T-helper 2 cell treated with Interferon-gamma antibody and Interleukin-4, amounts not matched to agents 5 μg/mL and 100 μg/mL, for 36 hours (primary cell): ENCODE measurements around the gene BRD3.

ENCODE experiments used
- DNase-seq: peaks from one replicate; pipeline ENCODE4 v3.0.0; 2021; ENCODE audit warnings: low spot score
- H3K27ac Mint-ChIP-seq: one replicate; pipeline ENCODE4 v1.8.0; 2021; ENCODE audit warnings: mild to moderate bottlenecking, mixed read lengths
- H3K27me3 Mint-ChIP-seq: one replicate; pipeline ENCODE4 v1.8.0; 2021; ENCODE audit warnings: low read depth, mixed read lengths
- H3K36me3 Mint-ChIP-seq: one replicate; pipeline ENCODE4 v1.8.0; 2021; ENCODE audit warnings: low read depth, mixed read lengths
- H3K4me1 Mint-ChIP-seq: one replicate; pipeline ENCODE4 v1.8.0; 2021; ENCODE audit warnings: low read depth, mixed read lengths
- H3K4me3 Mint-ChIP-seq: one replicate; pipeline ENCODE4 v1.8.0; 2022; ENCODE audit warnings: mild to moderate bottlenecking, moderate library complexity, mixed read lengths
- H3K9me3 Mint-ChIP-seq: one replicate; pipeline ENCODE4 v1.8.0; 2021; ENCODE audit warnings: mixed read lengths

Gene BRD3

DNA sequence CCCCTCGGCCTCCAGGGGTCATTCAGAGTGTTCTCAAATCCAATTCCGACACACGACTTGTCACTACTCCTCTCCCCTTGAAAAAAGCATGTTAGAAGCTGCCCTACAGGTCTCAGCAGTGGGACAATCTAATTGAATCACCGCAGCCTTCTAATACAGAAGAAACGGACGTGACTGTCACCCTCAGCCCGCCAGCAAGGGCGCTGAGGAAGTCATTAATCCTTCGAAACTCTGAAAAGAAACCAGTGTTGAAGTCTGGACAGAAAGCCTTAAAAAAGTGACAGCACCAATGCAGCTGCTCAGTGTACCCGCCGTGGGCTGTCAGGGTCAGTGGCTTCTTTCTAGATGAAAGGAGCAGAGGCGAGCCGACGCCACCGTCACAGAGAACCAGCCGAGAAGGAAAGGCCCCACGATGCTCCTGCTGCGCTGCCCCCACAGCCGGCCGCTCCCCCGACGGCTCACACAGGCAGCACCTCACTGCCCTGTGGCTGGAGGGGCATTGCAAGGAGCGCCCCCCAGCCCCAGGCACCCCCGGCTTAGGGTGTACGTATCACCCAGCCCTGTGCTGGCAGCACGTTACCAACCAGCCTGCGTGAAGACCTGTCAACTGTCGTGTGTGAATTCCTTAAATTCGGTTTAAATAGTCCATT is 36.9 kb downstream of the BRD3 start:
- Mint-ChIP-seq H3K27ac (no peak overlapping the region), H3K4me3 (no peak overlapping the region), H3K9me3 (no peaks in the 10 kb centered on the region), H3K36me3 (peaks cover 14% of the 10 kb centered on the region), H3K27me3 (no peaks in the 10 kb centered on the region), H3K4me1 (peaks cover 5% of the 10 kb centered on the region)
- DNase-seq: no peak

GRCh38 chr9:134029248-134030226 is 38.3 kb downstream of the BRD3 start:
- Mint-ChIP-seq H3K4me3 (no peak overlapping the region), H3K9me3 (no peaks in the 10 kb centered on the region), H3K4me1 (peaks cover 6% of the 10 kb centered on the region), H3K27ac (no peak overlapping the region), H3K36me3 (peaks cover 7% of the 10 kb centered on the region), H3K27me3 (no peaks in the 10 kb centered on the region)
- no peak for DNase-seq

GRCh38 chr9:134028575-134029247 is 39.1 kb downstream of the BRD3 start:
- H3K36me3 Mint-ChIP-seq: peaks cover 7% of the 10 kb centered on the region
- H3K27me3 Mint-ChIP-seq: no peaks in the 10 kb centered on the region
- H3K4me1 Mint-ChIP-seq: peaks cover 9% of the 10 kb centered on the region
- no peaks in the 10 kb centered on the region for H3K9me3 Mint-ChIP-seq
- DNase-seq: no peak
- no peak overlapping the region for H3K27ac Mint-ChIP-seq
- no peak overlapping the region for H3K4me3 Mint-ChIP-seq

DNA sequence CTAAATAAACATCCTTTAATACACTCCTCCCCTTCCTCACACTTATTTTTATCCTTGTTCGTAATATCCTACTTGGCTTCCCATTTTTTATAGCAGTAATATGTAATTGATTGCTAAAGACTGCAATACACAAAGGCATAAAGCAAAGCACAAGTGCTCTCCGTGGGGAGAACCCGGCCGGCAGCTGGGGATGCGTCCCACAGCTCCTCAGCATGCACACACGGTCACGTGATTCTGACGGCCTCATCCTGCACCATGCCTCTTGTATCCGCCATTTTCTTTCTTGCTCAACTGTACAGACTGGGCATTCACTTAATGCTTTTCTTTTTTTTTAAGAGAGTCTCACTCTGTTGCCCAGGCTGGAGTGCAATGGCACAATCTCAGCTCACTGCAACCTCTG is 39.8 kb downstream of the BRD3 start:
- Mint-ChIP-seq H3K36me3 (peaks cover 4% of the 10 kb centered on the region), H3K9me3 (no peaks in the 10 kb centered on the region), H3K27me3 (no peaks in the 10 kb centered on the region), H3K4me1 (peaks cover 9% of the 10 kb centered on the region), H3K27ac (no peak overlapping the region), H3K4me3 (no peak overlapping the region)
- DNase-seq: no peak

DNA sequence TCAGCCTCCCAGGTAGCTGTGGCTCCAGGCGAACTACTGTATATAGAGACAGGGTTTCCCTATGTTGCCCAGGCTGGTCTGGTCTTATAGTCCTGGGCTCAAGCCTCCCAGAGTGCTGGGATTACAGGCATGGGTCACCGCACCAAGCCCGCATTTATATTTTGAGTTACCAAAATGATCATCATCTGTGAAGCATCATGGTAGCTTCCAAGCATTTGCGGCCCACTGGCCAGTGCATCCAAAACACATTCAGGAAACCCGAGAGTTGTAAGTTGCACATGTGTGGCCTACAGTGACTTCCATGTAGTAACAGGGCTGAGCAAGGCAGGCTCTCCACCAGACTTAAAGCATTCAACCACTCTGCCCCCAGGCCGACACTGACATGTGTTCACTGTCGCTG is 40.3 kb downstream of the BRD3 start:
- Mint-ChIP-seq H3K27me3 (no peaks in the 10 kb centered on the region), H3K27ac (no peak overlapping the region), H3K4me3 (no peak overlapping the region), H3K36me3 (no peaks in the 10 kb centered on the region), H3K4me1 (peaks cover 9% of the 10 kb centered on the region), H3K9me3 (no peaks in the 10 kb centered on the region)
- DNase-seq: no peak

GRCh38 chr9:134026981-134027380 is 40.8 kb downstream of the BRD3 start:
- Mint-ChIP-seq H3K27me3 (no peaks in the 10 kb centered on the region), H3K9me3 (no peaks in the 10 kb centered on the region), H3K4me3 (peak overlapping the region; percentile 51), H3K27ac (no peak overlapping the region), H3K4me1 (peaks cover 9% of the 10 kb centered on the region), H3K36me3 (no peaks in the 10 kb centered on the region)
- no peak for DNase-seq

DNA sequence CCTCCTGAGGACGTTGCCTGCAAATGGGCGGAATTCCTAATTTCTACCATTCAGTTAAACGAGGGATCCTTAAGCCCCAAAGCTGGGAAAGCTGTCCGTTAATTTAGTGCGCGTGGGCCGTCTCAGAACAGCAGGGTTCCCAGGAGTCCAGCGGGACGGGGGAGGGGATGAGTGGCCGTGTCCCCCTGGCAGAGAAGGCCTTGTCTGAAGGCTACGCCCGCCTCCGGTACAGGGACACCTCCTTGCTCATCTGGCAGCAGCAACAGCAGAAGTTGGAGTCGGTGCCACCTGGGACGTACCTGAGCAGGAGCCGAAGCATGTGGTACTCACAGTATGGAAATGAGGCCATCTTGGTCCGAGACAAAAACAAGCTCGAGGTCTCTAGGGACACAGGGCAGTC is 41.2 kb downstream of the BRD3 start:
- no peaks in the 10 kb centered on the region for H3K9me3 Mint-ChIP-seq
- H3K36me3 Mint-ChIP-seq: no peaks in the 10 kb centered on the region
- H3K4me3 Mint-ChIP-seq: peak overlapping the region; percentile 78
- peaks cover 9% of the 10 kb centered on the region for H3K4me1 Mint-ChIP-seq
- no peak for DNase-seq
- H3K27ac Mint-ChIP-seq: no peak overlapping the region
- no peaks in the 10 kb centered on the region for H3K27me3 Mint-ChIP-seq

DNA sequence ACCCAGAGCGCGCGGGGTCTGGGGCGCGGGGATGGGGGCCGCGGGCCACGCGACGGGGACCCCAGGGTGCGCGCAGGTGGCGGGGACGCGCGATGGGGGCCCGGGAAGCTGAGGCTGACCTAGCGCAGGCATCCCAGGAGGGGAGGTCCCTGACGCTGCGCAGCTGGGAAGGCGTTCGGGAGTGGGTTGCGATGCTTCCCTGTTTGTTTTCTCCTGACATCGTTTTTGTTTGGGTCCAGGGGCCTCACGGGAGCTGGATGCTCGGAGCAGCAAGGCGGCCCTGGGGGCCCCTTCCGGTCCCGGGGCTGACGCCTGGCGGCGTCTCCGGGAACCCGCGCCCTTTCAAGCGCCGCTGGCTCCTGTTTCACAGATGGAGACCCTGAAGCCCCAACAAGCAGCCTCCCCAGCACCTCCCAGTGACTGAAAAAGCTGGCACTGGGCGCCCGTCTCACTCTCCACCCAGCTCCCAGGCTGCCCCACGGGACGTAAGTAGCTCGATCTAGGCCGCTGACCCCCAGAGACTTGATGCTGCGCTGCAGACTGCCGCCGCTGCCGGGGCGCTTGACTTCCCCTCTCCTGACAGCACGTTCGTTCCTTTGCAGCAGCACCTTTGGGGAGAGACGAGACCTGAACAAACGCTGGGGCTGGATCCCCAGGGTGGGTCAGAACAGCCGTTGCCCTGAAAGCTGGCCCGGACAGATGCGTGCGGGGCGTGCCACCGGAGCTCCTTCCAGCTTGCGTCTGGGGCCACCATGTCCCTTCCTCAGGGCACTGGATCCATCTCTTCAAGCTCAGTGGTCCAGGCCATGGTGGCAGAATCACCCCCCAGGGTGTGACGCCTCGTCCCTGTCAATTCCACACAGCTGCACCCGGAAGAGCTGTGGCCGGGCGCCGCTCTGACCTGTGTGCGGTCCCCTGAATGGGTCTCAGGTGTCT is 42.0 kb downstream of the BRD3 start:
- Mint-ChIP-seq H3K36me3 (no peaks in the 10 kb centered on the region), H3K27me3 (no peaks in the 10 kb centered on the region), H3K4me1 (peaks cover 9% of the 10 kb centered on the region), H3K4me3 (peak overlapping the region; percentile 79), H3K27ac (peak overlapping the region; percentile 31), H3K9me3 (no peaks in the 10 kb centered on the region)
- DNase-seq: peak; percentile 49

GRCh38 chr9:134024828-134025605 is 42.8 kb downstream of the BRD3 start, which contains the start of gene BRD3OS:
TSS of gene BRD3OS (plus strand) at chr9:134025481. CDS start at chr9:134026748, 1,267 bp downstream.
- Mint-ChIP-seq H3K4me1 (peaks cover 9% of the 10 kb centered on the region), H3K36me3 (no peaks in the 10 kb centered on the region), H3K27me3 (no peaks in the 10 kb centered on the region), H3K9me3 (no peaks in the 10 kb centered on the region), H3K27ac (peak within 1 kb of the TSS; percentile 67), H3K4me3 (peak within 1 kb of the TSS; percentile 79)
- peak; percentile 91 for DNase-seq

- Mint-ChIP-seq H3K4me1 (peaks cover 9% of the 10 kb centered on the region), H3K9me3 (no peaks in the 10 kb centered on the region), H3K27ac (no peak overlapping the region), H3K4me3 (peak overlapping the region; percentile 27), H3K27me3 (no peaks in the 10 kb centered on the region), H3K36me3 (no peaks in the 10 kb centered on the region)
- DNase-seq: no peak
Observed at GRCh38 chr9:134024214-134024792, 43.5 kb downstream of the BRD3 start.

DNA sequence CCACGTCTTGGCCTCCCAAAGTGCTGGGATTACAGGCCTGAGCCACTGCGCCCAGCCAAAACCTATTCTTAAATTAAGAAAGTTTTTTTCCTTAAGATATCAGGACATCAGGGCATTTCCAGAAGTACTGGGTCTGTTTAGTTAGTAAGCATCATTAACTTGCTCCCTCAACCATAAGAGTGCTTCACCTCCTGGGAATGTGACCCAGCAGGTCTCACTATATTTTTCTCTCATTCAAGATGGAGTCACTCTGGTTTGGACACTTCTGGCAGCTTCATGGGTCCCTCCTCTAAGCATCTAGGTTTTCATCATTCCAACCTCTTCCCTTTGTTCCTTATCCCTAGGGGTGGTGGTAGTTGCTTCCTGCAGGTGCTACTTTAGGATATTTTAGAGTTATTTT is 52.9 kb downstream of the BRD3 start:
- DNase-seq: no peak
- Mint-ChIP-seq H3K36me3 (peaks cover 5% of the 10 kb centered on the region), H3K4me1 (no peaks in the 10 kb centered on the region), H3K9me3 (peaks cover 8% of the 10 kb centered on the region), H3K27ac (no peak overlapping the region), H3K27me3 (no peaks in the 10 kb centered on the region), H3K4me3 (no peak overlapping the region)

- H3K4me3 Mint-ChIP-seq: no peak overlapping the region
- peaks cover 8% of the 10 kb centered on the region for H3K9me3 Mint-ChIP-seq
- no peaks in the 10 kb centered on the region for H3K4me1 Mint-ChIP-seq
- H3K36me3 Mint-ChIP-seq: peaks cover 5% of the 10 kb centered on the region
- H3K27ac Mint-ChIP-seq: peak overlapping the region; percentile 20
- DNase-seq: no peak
- H3K27me3 Mint-ChIP-seq: no peaks in the 10 kb centered on the region
Observed at GRCh38 chr9:134011401-134011800, 56.4 kb downstream of the BRD3 start.
